Measurements from ENCODE around the gene GPT2. TPM values are rescaled to one million over a fixed set of nuclear protein-coding genes. Genes with fewer than 3 reads are reported as not detected.
"Not testable (repeated sequence)": the region's sequence is repeated elsewhere in the genome, so short reads cannot be mapped to it uniquely, and the experiment has no call there.

The GPT2 gene
- total RNA-seq, 2 experiments from 2014 or later, result 0.47 TPM; not detected in 1

- H3K27me3 ChIP-seq (ENCODE audit: control insufficient read depth in 1 of 2, insufficient read depth in 2 of 2, low read length in 2 of 2), result no peaks in the 10 kb centered on the region
- intact Hi-C loops (cut with DNase I, micrococcal nuclease), result no loop called here
- H3K27ac Mint-ChIP-seq, result no peak overlapping the region
- no peak overlapping the region for H3K4me3 ChIP-seq (ENCODE audit: low read length)
- CTCF ChIA-PET, result no interaction called here
- TF ChIP-seq CTCF (IDR thresholded peaks at IDR 0.05), result no peak
- ATAC-seq (ENCODE audit: poor library complexity) (no peak), DNase-seq (no peak)
- no peaks in the 10 kb centered on the region for H3K36me3 ChIP-seq (ENCODE audit: insufficient read depth, low read length)
- no peak overlapping the region for H3K27ac ChIP-seq (ENCODE audit: low read depth in 1 of 2, low read length in 2 of 2)
- H3K9me3 ChIP-seq (ENCODE audit: control insufficient read depth in 1 of 2, insufficient read depth in 1 of 2, low read length in 2 of 2), result peaks cover 0 to 8% of the 10 kb centered on the region in 2 experiments
- H3K9me3 Mint-ChIP-seq, result no peaks in the 10 kb centered on the region
- H3K4me1 ChIP-seq (ENCODE audit: insufficient read depth, low read length), result peaks cover 4% of the 10 kb centered on the region
- H3K4me3 Mint-ChIP-seq, result no peak overlapping the region
- no peaks in the 10 kb centered on the region for H3K36me3 Mint-ChIP-seq (ENCODE audit: low read depth)
- H3K27me3 Mint-ChIP-seq, result peaks cover 12% of the 10 kb centered on the region
- POLR2A ChIA-PET, result no interaction called here
- H3K4me1 Mint-ChIP-seq (ENCODE audit: low read depth), result peaks cover 7% of the 10 kb centered on the region
Observed at GRCh38 chr16:46866286-46866685, 17.9 kb upstream of the GPT2 start.

DNA sequence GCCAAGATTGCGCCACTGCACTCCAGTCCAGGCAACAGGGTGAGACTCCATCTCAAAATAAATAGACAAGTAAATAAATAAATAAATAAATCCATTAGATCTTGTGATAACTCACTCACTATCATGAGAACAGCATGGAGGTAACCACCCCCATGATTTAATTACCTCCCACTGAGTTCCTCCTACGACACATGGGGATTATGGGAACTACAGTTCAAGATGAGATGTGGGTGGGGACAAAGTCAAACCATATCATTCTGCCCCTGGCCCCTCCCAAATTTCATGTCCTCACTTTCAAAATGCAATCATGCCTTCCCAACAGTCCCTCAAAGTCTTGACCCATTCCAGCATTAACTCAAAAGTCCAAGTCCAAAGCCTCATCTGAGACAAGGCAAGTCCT lies 16.7 kb upstream of the GPT2 start:
- H3K4me1 ChIP-seq (ENCODE audit: insufficient read depth, low read length); H3K27ac Mint-ChIP-seq; POLR2A ChIA-PET; H3K36me3 Mint-ChIP-seq (ENCODE audit: low read depth); H3K9me3 ChIP-seq (ENCODE audit: control insufficient read depth in 1 of 2, insufficient read depth in 1 of 2, low read length in 2 of 2); H3K27me3 ChIP-seq (ENCODE audit: control insufficient read depth in 1 of 2, insufficient read depth in 2 of 2, low read length in 2 of 2); H3K4me1 Mint-ChIP-seq (ENCODE audit: low read depth); CTCF ChIA-PET; H3K4me3 Mint-ChIP-seq; intact Hi-C loops (cut with DNase I, micrococcal nuclease); H3K9me3 Mint-ChIP-seq; H3K27ac ChIP-seq (ENCODE audit: low read depth in 1 of 2, low read length in 2 of 2); H3K4me3 ChIP-seq (ENCODE audit: low read length); H3K36me3 ChIP-seq (ENCODE audit: insufficient read depth, low read length); ATAC-seq (ENCODE audit: poor library complexity); DNase-seq: not testable (repeated sequence)
- H3K27me3 Mint-ChIP-seq, result peaks cover 19% of the 10 kb centered on the region

- POLR2A ChIA-PET; H3K4me3 Mint-ChIP-seq; DNase-seq; H3K27ac Mint-ChIP-seq; H3K9me3 ChIP-seq (ENCODE audit: control insufficient read depth in 1 of 2, insufficient read depth in 1 of 2, low read length in 2 of 2); H3K27ac ChIP-seq (ENCODE audit: low read depth in 1 of 2, low read length in 2 of 2); H3K36me3 Mint-ChIP-seq (ENCODE audit: low read depth); H3K9me3 Mint-ChIP-seq; H3K4me1 ChIP-seq (ENCODE audit: insufficient read depth, low read length); CTCF ChIA-PET; ATAC-seq (ENCODE audit: poor library complexity); intact Hi-C loops (cut with DNase I, micrococcal nuclease); H3K4me1 Mint-ChIP-seq (ENCODE audit: low read depth); H3K27me3 ChIP-seq (ENCODE audit: control insufficient read depth in 1 of 2, insufficient read depth in 2 of 2, low read length in 2 of 2); H3K36me3 ChIP-seq (ENCODE audit: insufficient read depth, low read length); H3K4me3 ChIP-seq (ENCODE audit: low read length): not testable (repeated sequence)
- peaks cover 19% of the 10 kb centered on the region for H3K27me3 Mint-ChIP-seq
Observed at GRCh38 chr16:46868891-46869290, 15.3 kb upstream of the GPT2 start.

GRCh38 chr16:46871597-46871996 lies 12.6 kb upstream of the GPT2 start:
- Mint-ChIP-seq H3K4me1 (ENCODE audit: low read depth) (no peaks in the 10 kb centered on the region), H3K4me3 (no peak overlapping the region), H3K27ac (no peak overlapping the region), H3K36me3 (ENCODE audit: low read depth) (no peaks in the 10 kb centered on the region), H3K9me3 (no peaks in the 10 kb centered on the region), H3K27me3 (peaks cover 19% of the 10 kb centered on the region)
- DNase-seq, result no peak
- Histone ChIP-seq H3K36me3 (ENCODE audit: insufficient read depth, low read length) (no peaks in the 10 kb centered on the region), H3K4me1 (ENCODE audit: insufficient read depth, low read length) (no peaks in the 10 kb centered on the region), H3K9me3 (ENCODE audit: control insufficient read depth in 1 of 2, insufficient read depth in 1 of 2, low read length in 2 of 2) (no peaks in the 10 kb centered on the region), H3K27ac (ENCODE audit: low read depth in 1 of 2, low read length in 2 of 2) (no peak overlapping the region), H3K27me3 (ENCODE audit: control insufficient read depth in 1 of 2, insufficient read depth in 2 of 2, low read length in 2 of 2) (no peaks in the 10 kb centered on the region), H3K4me3 (ENCODE audit: low read length) (no peak overlapping the region)
- ATAC-seq (ENCODE audit: poor library complexity), result no peak
- intact Hi-C loops (cut with DNase I, micrococcal nuclease), result no loop called here
- POLR2A ChIA-PET, result no interaction called here
- TF ChIP-seq CTCF (IDR thresholded peaks at IDR 0.05), result no peak
- CTCF ChIA-PET, result no interaction called here
